ENCODE measurements around the gene NKAPD1.

DNA sequence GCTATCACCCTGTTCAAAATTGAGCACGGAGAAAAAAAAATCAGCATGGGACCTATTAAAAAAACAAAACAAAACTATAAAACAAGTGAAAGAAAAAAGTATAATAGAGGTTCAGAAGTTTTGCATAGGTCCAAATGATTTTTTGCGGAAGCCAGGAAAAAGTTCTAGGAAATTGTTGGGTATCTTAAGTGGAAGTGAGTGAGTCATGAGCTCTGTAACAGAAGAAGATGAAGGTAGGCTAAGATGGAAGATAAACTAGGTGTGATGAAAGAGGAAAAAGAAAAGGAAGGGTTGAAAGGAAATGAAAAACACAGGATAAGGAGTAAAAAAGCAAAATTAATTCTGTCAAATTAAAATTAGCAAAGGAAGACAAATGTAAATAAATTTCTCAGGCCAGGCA, 40.4 kb downstream of the NKAPD1 start:
- TF ChIP-seq, protein P1, sequence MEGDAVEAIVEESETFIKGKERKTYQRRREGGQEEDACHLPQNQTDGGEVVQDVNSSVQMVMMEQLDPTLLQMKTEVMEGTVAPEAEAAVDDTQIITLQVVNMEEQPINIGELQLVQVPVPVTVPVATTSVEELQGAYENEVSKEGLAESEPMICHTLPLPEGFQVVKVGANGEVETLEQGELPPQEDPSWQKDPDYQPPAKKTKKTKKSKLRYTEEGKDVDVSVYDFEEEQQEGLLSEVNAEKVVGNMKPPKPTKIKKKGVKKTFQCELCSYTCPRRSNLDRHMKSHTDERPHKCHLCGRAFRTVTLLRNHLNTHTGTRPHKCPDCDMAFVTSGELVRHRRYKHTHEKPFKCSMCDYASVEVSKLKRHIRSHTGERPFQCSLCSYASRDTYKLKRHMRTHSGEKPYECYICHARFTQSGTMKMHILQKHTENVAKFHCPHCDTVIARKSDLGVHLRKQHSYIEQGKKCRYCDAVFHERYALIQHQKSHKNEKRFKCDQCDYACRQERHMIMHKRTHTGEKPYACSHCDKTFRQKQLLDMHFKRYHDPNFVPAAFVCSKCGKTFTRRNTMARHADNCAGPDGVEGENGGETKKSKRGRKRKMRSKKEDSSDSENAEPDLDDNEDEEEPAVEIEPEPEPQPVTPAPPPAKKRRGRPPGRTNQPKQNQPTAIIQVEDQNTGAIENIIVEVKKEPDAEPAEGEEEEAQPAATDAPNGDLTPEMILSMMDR (IDR thresholded peaks at IDR 0.05) = no peak
- TF ChIP-seq POLR2A (IDR thresholded peaks at IDR 0.05; ENCODE audit: low read depth) (no peak), POLR2AphosphoS5 (IDR thresholded peaks at IDR 0.05) (no peak), EP300 (IDR thresholded peaks at IDR 0.05) (no peak)
